Breast epithelium (tissue), 3 donors: Measurements from ENCODE around the gene SLC35A3.

ENCODE experiments used
- CTCF ChIP-seq, 3 donors: fragments of 450-650 bp; IDR thresholded peaks; one replicate each; pipeline ENCODE4 v1.5.1; 2016 to 2017; ENCODE audit warnings: antibody characterized with exemption in 3 of 3, mild to moderate bottlenecking in 3 of 3, moderate library complexity in 3 of 3
- POLR2AphosphoS5 ChIP-seq, 3 donors: sonication (generic); formaldehyde crosslinking; IDR thresholded peaks; one replicate each; pipeline ENCODE4 v1.6.1; 2017; ENCODE audit warnings: antibody characterized with exemption in 3 of 3

DNA sequence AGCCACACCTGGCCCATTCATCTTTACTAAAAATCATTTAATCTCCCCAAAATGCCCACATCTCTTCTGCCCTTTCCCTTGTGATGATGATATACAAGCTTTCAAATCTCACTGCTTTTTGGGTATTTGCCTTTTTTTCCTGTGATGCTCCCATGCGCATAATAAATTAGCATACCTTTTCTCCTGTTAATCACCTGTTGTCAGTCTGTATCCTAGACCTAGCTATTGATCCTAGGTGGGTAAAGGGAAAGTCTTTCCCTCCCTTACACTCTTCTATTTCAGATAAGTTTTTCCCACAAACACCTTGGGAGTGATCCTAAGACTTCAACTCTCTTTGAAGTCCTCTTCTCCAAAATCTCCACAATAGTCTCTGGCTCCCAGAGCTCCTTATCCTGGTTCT lies 12.0 kb upstream of the SLC35A3 start:
- TF ChIP-seq CTCF (IDR thresholded peaks at IDR 0.05), result no peak
- TF ChIP-seq POLR2AphosphoS5 (IDR thresholded peaks at IDR 0.05), result no peak
